Activated CD4-positive, alpha-beta T cell treated with anti-CD3 and anti-CD28 coated beads, Interleukin-2, amount 10 ng/mL, durations not matched to agents 24 days and 14 days (primary cell): ENCODE data around the gene SESN3. TPM values are rescaled to one million over a fixed set of nuclear protein-coding genes. Genes with fewer than 3 reads are reported as not detected.
A peak's percentile ranks its signal among the peaks of the same experiment; 100 is the strongest.
"Not testable (repeated sequence)": the region's sequence is repeated elsewhere in the genome, so short reads cannot be mapped to it uniquely, and the experiment has no call there.

Experiments
- DNase-seq: peaks from one replicate; pipeline ENCODE4 v3.0.0; 2022
- H3K27ac Mint-ChIP-seq: one replicate; pipeline ENCODE4 v1.8.0; 2022; ENCODE audit warnings: mild to moderate bottlenecking, mixed read lengths
- H3K27me3 Mint-ChIP-seq: one replicate; pipeline ENCODE4 v1.8.0; 2022; ENCODE audit warnings: mixed read lengths
- H3K36me3 Mint-ChIP-seq: one replicate; pipeline ENCODE4 v1.8.0; 2022; ENCODE audit warnings: low read depth, mild to moderate bottlenecking, mixed read lengths
- H3K4me1 Mint-ChIP-seq: one replicate; pipeline ENCODE4 v1.8.0; 2021; ENCODE audit warnings: mixed read lengths
- H3K4me3 Mint-ChIP-seq: one replicate; pipeline ENCODE4 v1.8.0; 2022; ENCODE audit warnings: mild to moderate bottlenecking, moderate library complexity, mixed read lengths
- H3K9me3 Mint-ChIP-seq: one replicate; pipeline ENCODE4 v1.8.0; 2021; ENCODE audit warnings: mixed read lengths
- intact Hi-C: fragments of 100-400 bp; cut with micrococcal nuclease; formaldehyde crosslinking; loops from one replicate; pipeline ENCODE4 v1.15.1; 2023
- total RNA-seq: library from RNA; stranded (reverse); gene quantifications from 2 replicates; pipeline ENCODE4 v1.2.3, GENCODE V29; 2022

The SESN3 gene
- total RNA-seq, 1 donor from 2014 or later, result 64.2 TPM

GRCh38 chr11:95219599-95219998 is 11.4 kb downstream of the SESN3 start:
- Mint-ChIP-seq H3K27ac (no peak overlapping the region), H3K9me3 (no peaks in the 10 kb centered on the region), H3K4me1 (peaks cover 19% of the 10 kb centered on the region), H3K4me3 (no peak overlapping the region), H3K27me3 (no peaks in the 10 kb centered on the region), H3K36me3 (peaks cover 31% of the 10 kb centered on the region)
- intact Hi-C loops, result no loop called here
- no peak for DNase-seq

DNA sequence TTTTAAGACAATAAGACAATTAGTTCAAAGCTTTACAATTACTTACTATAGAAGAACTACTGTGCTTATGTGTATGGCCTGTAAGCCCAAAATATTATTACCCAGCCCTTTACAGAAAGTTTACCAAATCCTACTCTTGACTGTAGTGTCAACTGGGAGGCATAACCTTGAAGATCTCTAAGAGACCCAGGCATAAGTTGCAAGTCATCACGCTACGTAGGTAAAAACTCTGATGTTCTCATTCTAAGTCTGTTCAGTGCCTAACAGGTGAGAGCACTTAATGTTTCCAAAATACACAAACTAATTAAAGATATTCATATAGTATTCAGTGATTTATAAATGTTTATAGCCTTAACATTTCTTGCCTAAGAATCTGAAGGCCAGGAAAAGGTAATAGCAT is 12.9 kb downstream of the SESN3 start:
- H3K27me3 Mint-ChIP-seq, result no peaks in the 10 kb centered on the region
- no peak overlapping the region for H3K4me3 Mint-ChIP-seq
- peaks cover 22% of the 10 kb centered on the region for H3K36me3 Mint-ChIP-seq
- H3K9me3 Mint-ChIP-seq, result no peaks in the 10 kb centered on the region
- intact Hi-C loops, result no loop called here
- DNase-seq, result no peak
- H3K4me1 Mint-ChIP-seq, result peaks cover 13% of the 10 kb centered on the region
- no peak overlapping the region for H3K27ac Mint-ChIP-seq

GRCh38 chr11:95212609-95213008 is 18.4 kb downstream of the SESN3 start:
- Mint-ChIP-seq H3K4me1 (peaks cover 7% of the 10 kb centered on the region), H3K27me3 (no peaks in the 10 kb centered on the region), H3K9me3 (peaks cover 4% of the 10 kb centered on the region), H3K4me3 (no peak overlapping the region), H3K27ac (no peak overlapping the region), H3K36me3 (peaks cover 30% of the 10 kb centered on the region)
- no peak for DNase-seq
- intact Hi-C loops, result no loop called here

DNA sequence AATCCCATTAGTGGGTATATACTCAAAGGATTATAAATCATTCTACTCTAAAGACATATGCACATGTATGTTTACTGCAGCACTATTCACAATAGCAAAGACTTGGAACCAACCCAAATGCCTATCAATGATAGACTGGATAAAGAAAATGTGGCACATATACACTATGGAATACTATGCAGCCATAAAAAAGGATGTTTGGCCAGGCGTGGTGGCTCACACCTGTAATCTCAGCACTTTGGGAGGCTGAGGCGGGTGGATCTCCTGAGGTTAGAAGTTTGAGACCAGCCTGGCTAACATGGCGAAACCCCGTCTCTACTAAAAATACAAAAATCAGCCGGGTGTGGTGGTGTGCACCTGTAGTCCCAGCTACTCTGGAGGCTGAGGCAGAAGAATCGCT is 21.5 kb downstream of the SESN3 start:
- DNase-seq, H3K4me1 Mint-ChIP-seq, H3K27me3 Mint-ChIP-seq, intact Hi-C loops, H3K9me3 Mint-ChIP-seq, H3K27ac Mint-ChIP-seq, H3K4me3 Mint-ChIP-seq: not testable (repeated sequence)
- peaks cover 36% of the 10 kb centered on the region for H3K36me3 Mint-ChIP-seq

DNA sequence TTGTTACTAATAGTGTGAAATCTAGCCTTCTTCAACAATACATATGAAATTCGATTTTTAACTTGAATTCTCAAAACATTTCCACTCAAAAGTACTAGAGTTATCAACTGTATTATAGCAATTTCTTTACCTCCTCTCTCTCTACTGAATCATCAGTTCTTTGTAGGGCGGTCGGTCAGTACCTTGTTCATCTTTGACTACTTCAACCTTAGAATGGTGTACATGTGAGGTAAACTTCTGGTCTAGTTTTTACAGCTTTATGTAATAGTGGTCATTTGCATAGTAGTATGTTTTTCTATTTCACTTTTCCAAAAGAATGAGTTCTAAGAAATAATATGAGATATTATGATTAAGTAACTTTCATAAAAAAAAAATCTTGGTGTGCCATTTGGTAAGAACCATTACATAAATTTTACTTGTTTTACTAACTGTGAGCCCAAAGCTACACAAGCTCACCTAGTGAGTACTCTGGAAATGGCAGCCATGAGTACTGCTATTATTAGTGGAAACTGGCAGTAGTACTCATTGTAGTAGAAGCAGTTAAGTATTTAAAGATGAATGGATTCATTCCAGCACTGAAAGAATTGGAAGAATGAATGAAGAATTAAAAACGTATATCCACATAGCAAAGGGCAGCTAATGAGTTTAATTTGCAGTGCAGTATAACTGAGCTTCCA is 30.1 kb downstream of the SESN3 start:
- no peaks in the 10 kb centered on the region for H3K9me3 Mint-ChIP-seq
- H3K4me3 Mint-ChIP-seq, result no peak overlapping the region
- H3K27ac Mint-ChIP-seq, result no peak overlapping the region
- no peaks in the 10 kb centered on the region for H3K27me3 Mint-ChIP-seq
- intact Hi-C loops, result no loop called here
- DNase-seq, result no peak
- peaks cover 13% of the 10 kb centered on the region for H3K4me1 Mint-ChIP-seq
- H3K36me3 Mint-ChIP-seq, result peaks cover 23% of the 10 kb centered on the region

DNA sequence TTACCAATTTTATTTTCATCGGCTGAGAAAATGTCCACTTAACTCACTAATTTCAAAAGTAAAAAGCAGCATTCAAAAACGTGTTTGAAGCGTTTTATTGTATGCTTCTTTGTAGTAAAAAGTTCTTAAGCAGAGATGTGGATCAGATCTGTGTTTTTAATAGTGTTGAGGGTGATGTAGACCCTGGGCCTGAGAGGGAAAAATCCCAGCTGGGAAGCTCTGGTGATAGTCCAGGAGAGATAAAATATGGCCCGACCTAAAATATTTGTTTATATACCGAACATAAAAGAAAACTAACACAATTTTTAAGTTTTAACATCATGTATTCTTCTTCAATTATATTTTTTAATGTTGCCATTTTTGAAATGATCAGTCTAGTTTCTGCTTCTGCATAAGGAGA is 35.2 kb downstream of the SESN3 start:
- H3K27ac Mint-ChIP-seq, result no peak overlapping the region
- peaks cover 33% of the 10 kb centered on the region for H3K36me3 Mint-ChIP-seq

DNA sequence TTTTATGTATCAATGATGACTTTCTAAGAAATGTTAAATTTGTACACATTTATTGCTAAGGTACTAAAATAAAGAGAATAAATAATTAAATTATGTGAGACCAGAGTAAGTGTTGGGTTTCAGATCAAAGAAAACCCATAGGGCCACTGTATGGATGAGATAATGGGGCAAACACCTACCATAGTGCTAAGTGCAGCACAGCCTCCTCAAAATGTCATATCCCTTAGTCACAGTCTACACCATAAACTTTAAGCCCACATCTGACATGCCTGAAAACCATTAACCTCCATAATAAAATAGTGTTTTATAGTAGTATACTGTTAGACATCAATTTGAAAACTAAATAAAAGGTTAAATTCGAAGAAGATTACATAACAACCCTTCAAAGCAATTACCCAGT is 37.5 kb downstream of the SESN3 start:
- intact Hi-C loops, result no loop called here
- H3K27me3 Mint-ChIP-seq, result no peaks in the 10 kb centered on the region
- H3K4me3 Mint-ChIP-seq, result no peak overlapping the region
- no peaks in the 10 kb centered on the region for H3K9me3 Mint-ChIP-seq
- H3K36me3 Mint-ChIP-seq, result peaks cover 43% of the 10 kb centered on the region
- no peak for DNase-seq
- H3K27ac Mint-ChIP-seq, result no peak overlapping the region
- peaks cover 9% of the 10 kb centered on the region for H3K4me1 Mint-ChIP-seq

More for the DNA sequence above, 35.2 kb downstream of the SESN3 start:
- Mint-ChIP-seq H3K9me3 (no peaks in the 10 kb centered on the region), H3K4me3 (no peak overlapping the region), H3K4me1 (peaks cover 8% of the 10 kb centered on the region), H3K27me3 (no peaks in the 10 kb centered on the region)
- DNase-seq, result no peak
- intact Hi-C loops, result no loop called here

DNA sequence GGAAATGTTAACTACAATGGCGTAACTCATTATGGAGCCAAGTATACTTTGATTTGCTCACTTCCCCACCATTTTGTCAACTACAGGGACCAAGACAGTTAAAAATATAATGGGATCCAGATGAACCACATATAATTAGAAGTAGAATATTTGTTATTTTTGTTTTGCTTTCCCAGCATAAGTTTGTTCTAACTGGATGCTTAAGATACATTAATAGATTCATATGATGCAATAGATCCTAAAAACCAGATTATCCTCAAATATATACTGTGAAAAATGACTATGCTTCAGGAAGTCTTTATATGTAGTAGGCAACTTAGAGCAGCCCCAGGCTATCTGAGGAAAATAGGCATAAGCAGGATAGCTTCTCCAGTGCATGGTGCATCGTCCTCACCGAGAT is 38.3 kb downstream of the SESN3 start:
- Mint-ChIP-seq H3K27ac (no peak overlapping the region), H3K36me3 (peaks cover 44% of the 10 kb centered on the region), H3K4me1 (peaks cover 10% of the 10 kb centered on the region), H3K27me3 (no peaks in the 10 kb centered on the region), H3K9me3 (no peaks in the 10 kb centered on the region), H3K4me3 (no peak overlapping the region)
- no peak for DNase-seq
- intact Hi-C loops, result no loop called here

DNA sequence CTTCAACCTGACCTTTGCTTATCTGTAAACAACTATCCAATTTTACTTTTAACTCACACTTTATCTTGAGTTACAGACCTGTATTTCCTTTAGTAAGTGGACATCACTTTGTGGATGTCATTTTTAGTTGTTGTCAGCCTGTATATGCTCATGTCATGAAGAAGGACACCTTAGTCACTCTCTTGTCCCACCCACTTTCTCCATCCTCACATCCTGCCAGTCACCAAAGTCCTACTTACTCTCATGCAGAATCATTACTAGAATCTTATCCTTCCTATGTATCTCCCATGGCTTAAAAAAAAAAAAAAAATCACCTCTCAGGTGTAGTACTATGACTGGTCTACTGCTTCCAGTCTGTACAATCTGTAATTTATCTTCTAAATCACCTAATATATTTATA is 43.3 kb downstream of the SESN3 start:
- Mint-ChIP-seq H3K4me3 (no peak overlapping the region), H3K4me1 (peaks cover 10% of the 10 kb centered on the region), H3K36me3 (peaks cover 53% of the 10 kb centered on the region), H3K27ac (peak overlapping the region; percentile 23), H3K27me3 (no peaks in the 10 kb centered on the region), H3K9me3 (no peaks in the 10 kb centered on the region)
- DNase-seq, result no peak
- intact Hi-C loops, result no loop called here

DNA sequence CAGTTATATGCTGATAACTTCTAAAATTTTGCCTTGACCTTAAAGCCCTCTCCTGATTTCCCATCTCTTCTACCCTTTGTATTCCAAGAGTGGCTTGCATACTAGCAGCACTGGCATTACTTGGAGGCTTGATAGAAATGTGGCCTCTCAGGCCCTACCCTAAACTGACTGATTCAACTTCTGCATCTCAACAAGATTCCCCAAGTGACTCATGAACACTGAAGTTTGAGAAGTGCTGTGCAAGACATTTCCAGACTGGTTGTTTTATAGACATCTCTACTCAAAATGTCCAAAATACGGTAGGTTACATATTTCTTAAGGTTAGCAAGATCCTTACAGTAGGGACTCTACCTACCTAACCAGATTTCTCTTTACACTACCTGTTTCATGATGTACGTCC is 48.6 kb downstream of the SESN3 start:
- Mint-ChIP-seq H3K4me1 (peaks cover 5% of the 10 kb centered on the region), H3K27me3 (no peaks in the 10 kb centered on the region), H3K36me3 (peaks cover 41% of the 10 kb centered on the region), H3K27ac (peak overlapping the region; percentile 66), H3K9me3 (no peaks in the 10 kb centered on the region), H3K4me3 (no peak overlapping the region)
- intact Hi-C loops, result no loop called here
- no peak for DNase-seq

- Mint-ChIP-seq H3K4me3 (no peak overlapping the region), H3K36me3 (peaks cover 42% of the 10 kb centered on the region), H3K27me3 (no peaks in the 10 kb centered on the region), H3K4me1 (no peaks in the 10 kb centered on the region), H3K27ac (no peak overlapping the region), H3K9me3 (no peaks in the 10 kb centered on the region)
- DNase-seq, result no peak
- intact Hi-C loops, result no loop called here
These were observed 55.1 kb downstream of the SESN3 start for GRCh38 chr11:95175818-95176380.

GRCh38 chr11:95170294-95170693 is 60.7 kb downstream of the SESN3 start:
- intact Hi-C loops, result no loop called here
- Mint-ChIP-seq H3K4me3 (no peak overlapping the region), H3K9me3 (no peaks in the 10 kb centered on the region), H3K36me3 (peaks cover 36% of the 10 kb centered on the region), H3K27me3 (no peaks in the 10 kb centered on the region), H3K27ac (no peak overlapping the region), H3K4me1 (peaks cover 2% of the 10 kb centered on the region)
- DNase-seq, result no peak

DNA sequence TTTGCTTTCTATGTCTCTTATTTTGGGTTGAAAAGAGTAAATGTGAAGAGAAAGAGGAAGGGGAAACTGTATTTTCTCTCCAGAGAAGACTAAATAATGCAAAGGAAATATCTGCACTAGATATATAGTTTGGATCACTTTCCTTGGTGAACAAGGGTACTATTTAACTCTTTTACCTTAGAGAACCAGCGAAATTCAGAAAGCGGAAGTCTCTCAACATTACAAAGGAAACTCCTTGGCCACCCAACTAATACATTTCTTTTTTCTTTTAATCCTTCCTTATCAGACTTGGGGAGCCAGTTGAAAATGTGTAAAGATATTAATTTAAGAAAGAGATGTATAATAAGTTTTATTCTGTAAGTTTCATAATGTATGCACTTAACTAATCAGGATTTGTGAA is 64.2 kb downstream of the SESN3 start:
- Mint-ChIP-seq H3K27ac (no peak overlapping the region), H3K4me3 (no peak overlapping the region), H3K36me3 (peaks cover 34% of the 10 kb centered on the region), H3K27me3 (no peaks in the 10 kb centered on the region), H3K4me1 (peaks cover 20% of the 10 kb centered on the region), H3K9me3 (no peaks in the 10 kb centered on the region)
- no peak for DNase-seq
- intact Hi-C loops, result no loop called here

- Mint-ChIP-seq H3K4me3 (no peak overlapping the region), H3K27ac (no peak overlapping the region), H3K4me1 (peaks cover 20% of the 10 kb centered on the region)
These were observed 65.4 kb downstream of the SESN3 start for GRCh38 chr11:95165638-95166037.

DNA sequence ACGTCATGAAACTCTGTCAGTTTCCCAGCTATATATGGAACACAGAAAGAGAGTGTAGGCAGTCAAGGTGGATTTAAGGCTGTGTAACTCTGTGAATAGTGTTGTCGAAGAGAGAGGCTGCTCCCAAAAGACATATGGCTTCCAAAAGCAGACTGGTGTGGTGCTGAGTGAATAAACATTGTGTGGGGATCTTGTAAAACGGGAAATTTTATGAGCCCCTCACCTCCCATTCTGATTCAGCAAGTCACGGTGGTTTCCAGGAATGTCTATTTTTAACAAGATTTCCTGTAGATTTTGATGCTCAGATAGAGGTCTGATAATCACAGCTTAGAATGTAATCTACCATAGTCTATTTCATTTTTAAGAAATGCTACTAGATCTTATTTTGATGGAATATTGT is 67.9 kb downstream of the SESN3 start:
- Mint-ChIP-seq H3K27ac (peak overlapping the region; percentile 63), H3K9me3 (peaks cover 2% of the 10 kb centered on the region), H3K27me3 (no peaks in the 10 kb centered on the region), H3K36me3 (peaks cover 21% of the 10 kb centered on the region), H3K4me3 (no peak overlapping the region), H3K4me1 (peaks cover 26% of the 10 kb centered on the region)
- DNase-seq, result no peak
- intact Hi-C loops, result no loop called here

More at GRCh38 chr11:95165638-95166037, 65.4 kb downstream of the SESN3 start:
- intact Hi-C loops, result no loop called here
- peaks cover 35% of the 10 kb centered on the region for H3K36me3 Mint-ChIP-seq
- no peak for DNase-seq
- H3K9me3 Mint-ChIP-seq, result no peaks in the 10 kb centered on the region
- no peaks in the 10 kb centered on the region for H3K27me3 Mint-ChIP-seq
